Natural killer cell treated with Interleukin-12 subunit alpha and Interleukin-12 subunit beta and Interleukin-15 and Interleukin-18, amount 100 ng/mL, for 72 hours (primary cell): Measurements from ENCODE around the gene SPACA7. TPM values are rescaled to one million over a fixed set of nuclear protein-coding genes. Genes with fewer than 3 reads are reported as not detected.
"Not testable (repeated sequence)": the region's sequence is repeated elsewhere in the genome, so short reads cannot be mapped to it uniquely, and the experiment has no call there.

ENCODE experiments used
- ATAC-seq, 2 donors: fragments of 150-1000 bp; cut with Tn5 transposase in 1 of 2; sonication (Bioruptor Pico), chemical (Tn5 transposase) in 1 of 2; 2 replicates each; pipeline ENCODE4 v1.10.0; 2021
- DNase-seq: peaks from one replicate; pipeline ENCODE4 v3.0.0; 2022; ENCODE audit warnings: low spot score
- H3K27ac Mint-ChIP-seq, 2 donors: 1 replicate in 1 of 2; 2 replicates in 1 of 2; pipeline ENCODE4 v1.8.0; 2022; ENCODE audit warnings: mixed read lengths in 2 of 2, mild to moderate bottlenecking in 1 of 2, moderate library complexity in 1 of 2
- H3K27me3 Mint-ChIP-seq, 2 donors: 1 replicate in 1 of 2; 2 replicates in 1 of 2; pipeline ENCODE4 v1.8.0; 2022; ENCODE audit warnings: mixed read lengths in 2 of 2
- H3K36me3 Mint-ChIP-seq: one replicate; pipeline ENCODE4 v1.8.0; 2022; ENCODE audit warnings: mixed read lengths
- H3K4me1 Mint-ChIP-seq, 2 donors: 1 replicate in 1 of 2; 2 replicates in 1 of 2; pipeline ENCODE4 v1.8.0; 2022; ENCODE audit warnings: low read depth in 2 of 2, mixed read lengths in 2 of 2, mild to moderate bottlenecking in 1 of 2
- H3K4me3 Mint-ChIP-seq: one replicate; pipeline ENCODE4 v1.8.0; 2022; ENCODE audit warnings: mixed read lengths
- H3K9me3 Mint-ChIP-seq: 2 replicates; pipeline ENCODE4 v1.8.0; 2022; ENCODE audit warnings: mixed read lengths
- total RNA-seq, 2 donors: library from RNA; stranded (reverse); gene quantifications; one replicate each; pipeline ENCODE4 v1.2.3, GENCODE V29; 2022

The SPACA7 gene
- total RNA-seq, 2 donors from 2014 or later: not detected

GRCh38 chr13:112409828-112410227, 33.7 kb downstream of the SPACA7 start:
- not testable (repeated sequence) for H3K4me3 Mint-ChIP-seq, H3K9me3 Mint-ChIP-seq, DNase-seq, H3K27ac Mint-ChIP-seq, H3K36me3 Mint-ChIP-seq, H3K4me1 Mint-ChIP-seq, ATAC-seq
- peaks cover 12 to 42% of the 10 kb centered on the region in 2 donors for H3K27me3 Mint-ChIP-seq

- Mint-ChIP-seq H3K4me3 (no peak overlapping the region), H3K27ac (no peak overlapping the region), H3K27me3 (peaks cover 2 to 29% of the 10 kb centered on the region in 2 donors), H3K9me3 (peaks cover 11% of the 10 kb centered on the region), H3K4me1 (no peaks in the 10 kb centered on the region), H3K36me3 (peaks cover 28% of the 10 kb centered on the region)
- no peak for ATAC-seq
- DNase-seq: no peak
These were observed 40.5 kb downstream of the SPACA7 start for GRCh38 chr13:112416647-112417046.

GRCh38 chr13:112417079-112417478, 40.9 kb downstream of the SPACA7 start:
- peaks cover 28% of the 10 kb centered on the region for H3K36me3 Mint-ChIP-seq
- no peaks in the 10 kb centered on the region for H3K4me1 Mint-ChIP-seq
- no peak overlapping the region for H3K27ac Mint-ChIP-seq
- DNase-seq (no peak), ATAC-seq (no peak)
- H3K9me3 Mint-ChIP-seq: peaks cover 13% of the 10 kb centered on the region
- H3K27me3 Mint-ChIP-seq: peaks cover 2 to 31% of the 10 kb centered on the region in 2 donors
- H3K4me3 Mint-ChIP-seq: no peak overlapping the region

GRCh38 chr13:112424098-112424497, 47.9 kb downstream of the SPACA7 start:
- H3K27me3 Mint-ChIP-seq: peaks cover 13 to 32% of the 10 kb centered on the region in 2 donors
- H3K4me1 Mint-ChIP-seq: no peaks in the 10 kb centered on the region
- no peak for DNase-seq
- peaks cover 10% of the 10 kb centered on the region for H3K9me3 Mint-ChIP-seq
- no peak overlapping the region for H3K4me3 Mint-ChIP-seq
- H3K36me3 Mint-ChIP-seq: peaks cover 17% of the 10 kb centered on the region
- no peak for ATAC-seq
- no peak overlapping the region for H3K27ac Mint-ChIP-seq

GRCh38 chr13:112428704-112429103, 52.5 kb downstream of the SPACA7 start:
- H3K4me1 Mint-ChIP-seq: no peaks in the 10 kb centered on the region
- no peak for ATAC-seq

GRCh38 chr13:112431734-112432133, 55.6 kb downstream of the SPACA7 start:
- Mint-ChIP-seq H3K36me3 (no peaks in the 10 kb centered on the region), H3K9me3 (peaks cover 3% of the 10 kb centered on the region), H3K27ac (no peak overlapping the region), H3K4me3 (no peak overlapping the region), H3K4me1 (no peaks in the 10 kb centered on the region), H3K27me3 (peaks cover 2 to 10% of the 10 kb centered on the region in 2 donors)
- DNase-seq: no peak
- ATAC-seq: no peak

More at GRCh38 chr13:112428704-112429103, 52.5 kb downstream of the SPACA7 start:
- no peak overlapping the region for H3K4me3 Mint-ChIP-seq
- H3K9me3 Mint-ChIP-seq: peaks cover 3% of the 10 kb centered on the region
- no peak for DNase-seq
- H3K36me3 Mint-ChIP-seq: peaks cover under 1% of the 10 kb centered on the region
- H3K27ac Mint-ChIP-seq: no peak overlapping the region
- H3K27me3 Mint-ChIP-seq: peaks cover 6 to 11% of the 10 kb centered on the region in 2 donors

- not testable (repeated sequence) for H3K4me3 Mint-ChIP-seq, H3K4me1 Mint-ChIP-seq, DNase-seq, H3K27ac Mint-ChIP-seq, H3K9me3 Mint-ChIP-seq, H3K36me3 Mint-ChIP-seq
- peaks cover 2 to 10% of the 10 kb centered on the region in 2 donors for H3K27me3 Mint-ChIP-seq
- peak in 1 of 2 donors; percentile 27 for ATAC-seq
These were observed 56.6 kb downstream of the SPACA7 start for GRCh38 chr13:112432734-112433133.

- not testable (repeated sequence) for DNase-seq, H3K36me3 Mint-ChIP-seq, H3K4me1 Mint-ChIP-seq, H3K27ac Mint-ChIP-seq, H3K9me3 Mint-ChIP-seq, H3K4me3 Mint-ChIP-seq
- ATAC-seq: peak in 1 of 2 donors; percentile 24
- H3K27me3 Mint-ChIP-seq: peaks cover 7 to 18% of the 10 kb centered on the region in 2 donors
These were observed 57.4 kb downstream of the SPACA7 start for GRCh38 chr13:112433517-112433916.

- H3K36me3 Mint-ChIP-seq: peaks cover 6% of the 10 kb centered on the region
These were observed 57.9 kb downstream of the SPACA7 start for GRCh38 chr13:112434032-112434431.

GRCh38 chr13:112434937-112435523, 58.9 kb downstream of the SPACA7 start:
- ATAC-seq (no peak), DNase-seq (no peak)
- H3K27ac Mint-ChIP-seq: no peak overlapping the region
- peaks cover 8% of the 10 kb centered on the region for H3K9me3 Mint-ChIP-seq
- H3K36me3 Mint-ChIP-seq: peaks cover 6% of the 10 kb centered on the region
- H3K4me3 Mint-ChIP-seq: no peak overlapping the region
- H3K27me3 Mint-ChIP-seq: peaks cover 9 to 27% of the 10 kb centered on the region in 2 donors
- H3K4me1 Mint-ChIP-seq: no peaks in the 10 kb centered on the region

More at GRCh38 chr13:112434032-112434431, 57.9 kb downstream of the SPACA7 start:
- Mint-ChIP-seq H3K4me3 (no peak overlapping the region), H3K4me1 (no peaks in the 10 kb centered on the region), H3K27ac (no peak overlapping the region), H3K9me3 (peaks cover 9% of the 10 kb centered on the region), H3K27me3 (peaks cover 5 to 22% of the 10 kb centered on the region in 2 donors)
- ATAC-seq (no peak), DNase-seq (no peak)

- peaks cover 6% of the 10 kb centered on the region for H3K9me3 Mint-ChIP-seq
- ATAC-seq (no peak), DNase-seq (no peak)
- no peaks in the 10 kb centered on the region for H3K4me1 Mint-ChIP-seq
- no peak overlapping the region for H3K27ac Mint-ChIP-seq
- peaks cover 6% of the 10 kb centered on the region for H3K36me3 Mint-ChIP-seq
- peaks cover 12 to 32% of the 10 kb centered on the region in 2 donors for H3K27me3 Mint-ChIP-seq
- H3K4me3 Mint-ChIP-seq: no peak overlapping the region
These were observed 59.8 kb downstream of the SPACA7 start for GRCh38 chr13:112435973-112436372.

GRCh38 chr13:112438094-112438493, 61.9 kb downstream of the SPACA7 start:
- Mint-ChIP-seq H3K4me1 (no peaks in the 10 kb centered on the region), H3K27ac (no peak overlapping the region), H3K9me3 (peaks cover 6% of the 10 kb centered on the region), H3K27me3 (peaks cover 12 to 27% of the 10 kb centered on the region in 2 donors), H3K36me3 (peaks cover 6% of the 10 kb centered on the region), H3K4me3 (no peak overlapping the region)
- DNase-seq (no peak), ATAC-seq (no peak)

GRCh38 chr13:112438515-112438914, 62.4 kb downstream of the SPACA7 start:
- peaks cover 6% of the 10 kb centered on the region for H3K9me3 Mint-ChIP-seq
- DNase-seq: no peak
- H3K36me3 Mint-ChIP-seq: peaks cover 6% of the 10 kb centered on the region
- H3K4me3 Mint-ChIP-seq: no peak overlapping the region
- no peak overlapping the region for H3K27ac Mint-ChIP-seq
- no peak for ATAC-seq
- no peaks in the 10 kb centered on the region for H3K4me1 Mint-ChIP-seq
- H3K27me3 Mint-ChIP-seq: peaks cover 14 to 27% of the 10 kb centered on the region in 2 donors

- Mint-ChIP-seq H3K36me3 (peaks cover 6% of the 10 kb centered on the region), H3K4me3 (no peak overlapping the region), H3K27ac (no peak overlapping the region), H3K4me1 (no peaks in the 10 kb centered on the region), H3K27me3 (peaks cover 15 to 27% of the 10 kb centered on the region in 2 donors), H3K9me3 (peaks cover 6% of the 10 kb centered on the region)
- DNase-seq (no peak), ATAC-seq (no peak)
These were observed 65.1 kb downstream of the SPACA7 start for GRCh38 chr13:112441226-112441625.
